IPS DF 4.7 (cell line): ENCODE results near the gene CACNA2D4.

Experiments
- DNase-seq: peaks from one replicate; pipeline ENCODE4 v3.0.0-alpha.2; 2013; ENCODE audit warnings: low spot score; ENCODE audit errors: extremely low read depth

Gene CACNA2D4

DNA sequence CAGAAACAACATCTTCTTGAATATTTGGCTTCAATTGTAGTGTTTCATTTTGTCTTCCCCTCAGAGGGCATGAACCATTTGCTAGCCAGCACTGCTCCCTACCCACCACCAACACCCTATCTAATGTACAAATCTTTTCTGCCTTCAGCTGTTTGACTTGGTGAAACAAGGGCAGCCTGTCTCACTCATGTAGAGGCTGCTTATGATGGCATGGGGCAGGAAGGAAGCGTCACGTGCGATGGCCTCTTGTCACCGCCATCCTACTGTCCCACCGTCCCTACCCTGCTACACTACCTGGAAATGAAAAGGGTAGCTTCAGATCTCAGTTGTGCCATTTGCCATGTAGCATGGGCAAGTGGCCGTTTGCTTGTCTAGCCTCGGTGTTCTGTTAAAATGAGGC lies 128.0 kb downstream of the CACNA2D4 start:
- no peak for DNase-seq

DNA sequence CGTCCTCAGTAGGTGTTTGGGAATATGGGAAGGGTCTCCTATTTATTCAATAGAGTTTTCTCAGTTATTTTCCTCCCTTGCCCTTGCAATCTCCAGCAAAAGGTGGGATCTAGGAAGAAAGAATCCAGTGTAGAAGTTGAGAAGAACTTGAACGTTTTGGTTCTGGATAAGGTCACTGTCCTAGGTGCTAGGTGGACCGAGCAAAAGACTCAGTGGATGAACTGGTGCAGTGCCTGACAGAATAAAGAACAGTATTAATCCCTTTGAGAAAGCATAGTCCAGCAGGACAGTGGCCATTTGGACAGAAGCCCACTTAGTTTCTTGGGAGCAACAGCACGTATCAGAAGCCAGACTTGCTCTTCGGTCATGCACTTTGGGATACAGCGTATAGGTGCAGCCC lies 130.7 kb downstream of the CACNA2D4 start:
- DNase-seq: no peak

DNA sequence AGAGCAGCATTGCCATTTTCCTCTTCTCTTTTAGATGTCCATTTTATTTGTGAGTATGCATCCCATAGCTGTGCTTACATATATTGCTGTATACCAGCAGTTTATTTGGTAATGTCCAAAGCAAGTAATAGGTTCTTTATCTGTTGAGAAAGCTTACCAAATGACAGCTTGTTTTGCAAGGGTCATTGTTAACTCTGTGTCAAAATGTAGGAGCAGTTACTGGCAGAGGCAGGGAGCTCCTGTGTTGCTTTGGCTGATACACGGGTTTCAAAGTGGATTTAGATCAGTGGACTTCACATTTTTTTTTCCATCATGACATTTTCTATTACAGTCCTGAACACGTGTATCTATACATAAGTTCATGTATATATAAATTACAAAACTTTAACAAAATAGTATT lies 136.2 kb downstream of the CACNA2D4 start:
- no peak for DNase-seq

DNA sequence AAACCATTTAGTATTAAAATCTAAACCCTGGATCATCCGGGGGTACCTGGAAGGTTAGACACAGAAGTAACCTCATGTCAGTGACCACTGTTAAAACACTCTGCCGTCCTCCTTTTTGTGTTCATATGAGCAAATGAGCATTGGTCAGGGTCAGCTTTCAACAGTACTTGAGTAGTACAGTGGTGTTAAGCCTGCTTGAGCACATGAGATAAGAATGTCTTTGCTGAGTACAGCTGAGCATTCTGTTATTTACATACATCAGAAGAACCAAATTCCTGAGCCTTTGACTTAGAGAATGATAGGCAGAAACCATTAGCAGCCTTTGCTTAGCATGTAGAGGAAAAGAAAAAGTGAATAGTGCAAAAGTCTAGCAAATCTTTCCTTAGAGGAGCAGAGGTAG lies 136.7 kb downstream of the CACNA2D4 start:
- no peak for DNase-seq

DNA sequence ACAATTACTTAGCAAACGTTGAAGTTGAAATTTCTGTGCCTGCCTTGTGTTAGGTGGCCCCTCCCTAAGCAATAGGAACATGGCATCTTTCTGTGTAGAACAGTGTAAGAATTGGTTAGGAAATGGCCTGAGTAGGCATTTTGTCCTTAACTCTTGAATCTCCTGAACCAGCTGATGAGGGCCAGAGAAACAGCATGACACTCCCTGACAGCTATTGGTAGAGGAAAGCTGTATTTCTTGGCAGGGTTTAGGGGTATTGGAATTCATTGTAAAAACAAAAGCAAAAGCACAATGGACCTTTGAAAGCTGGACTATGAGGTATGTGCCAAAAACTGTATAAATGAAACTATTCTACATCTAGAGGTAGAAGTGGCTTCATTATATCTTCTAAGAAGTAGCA lies 138.7 kb downstream of the CACNA2D4 start:
- DNase-seq: no peak

DNA sequence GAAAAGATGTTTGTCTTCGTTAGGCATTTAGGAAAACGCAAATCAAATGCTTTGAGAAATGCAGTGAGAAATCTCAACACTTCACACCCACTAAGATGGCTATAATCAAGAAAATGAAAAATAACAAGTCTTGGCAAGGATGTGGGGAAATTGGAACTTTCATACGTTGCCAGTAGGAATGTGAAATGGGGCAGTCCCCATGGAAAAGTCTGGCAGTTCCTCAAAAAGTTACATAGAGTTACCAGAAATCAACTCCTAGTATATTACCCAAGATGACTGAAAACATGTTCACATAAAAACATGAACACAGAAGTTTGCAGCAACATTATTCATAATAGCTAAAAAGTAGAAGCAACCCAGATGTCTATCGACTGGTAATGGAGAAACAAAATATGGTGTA lies 139.5 kb downstream of the CACNA2D4 start:
- DNase-seq: no peak

DNA sequence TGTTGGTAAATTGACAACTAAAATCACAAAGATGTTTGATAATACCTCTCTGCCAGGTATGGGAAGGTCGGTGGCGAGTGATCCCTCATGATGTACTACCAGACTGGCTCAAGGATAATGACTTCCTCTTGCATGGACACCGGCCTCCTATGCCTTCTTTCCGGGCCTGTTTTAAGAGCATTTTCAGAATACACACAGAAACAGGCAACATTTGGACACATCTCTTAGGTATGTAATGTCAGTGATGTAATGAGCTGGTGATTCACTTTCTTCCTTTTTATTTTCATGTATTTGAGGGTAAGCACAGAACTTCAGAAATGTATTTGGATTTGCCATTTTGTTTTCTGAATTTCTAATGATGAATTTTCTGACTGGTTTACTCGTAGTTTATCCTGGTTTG lies 140.7 kb downstream of the CACNA2D4 start:
- DNase-seq: no peak

DNA sequence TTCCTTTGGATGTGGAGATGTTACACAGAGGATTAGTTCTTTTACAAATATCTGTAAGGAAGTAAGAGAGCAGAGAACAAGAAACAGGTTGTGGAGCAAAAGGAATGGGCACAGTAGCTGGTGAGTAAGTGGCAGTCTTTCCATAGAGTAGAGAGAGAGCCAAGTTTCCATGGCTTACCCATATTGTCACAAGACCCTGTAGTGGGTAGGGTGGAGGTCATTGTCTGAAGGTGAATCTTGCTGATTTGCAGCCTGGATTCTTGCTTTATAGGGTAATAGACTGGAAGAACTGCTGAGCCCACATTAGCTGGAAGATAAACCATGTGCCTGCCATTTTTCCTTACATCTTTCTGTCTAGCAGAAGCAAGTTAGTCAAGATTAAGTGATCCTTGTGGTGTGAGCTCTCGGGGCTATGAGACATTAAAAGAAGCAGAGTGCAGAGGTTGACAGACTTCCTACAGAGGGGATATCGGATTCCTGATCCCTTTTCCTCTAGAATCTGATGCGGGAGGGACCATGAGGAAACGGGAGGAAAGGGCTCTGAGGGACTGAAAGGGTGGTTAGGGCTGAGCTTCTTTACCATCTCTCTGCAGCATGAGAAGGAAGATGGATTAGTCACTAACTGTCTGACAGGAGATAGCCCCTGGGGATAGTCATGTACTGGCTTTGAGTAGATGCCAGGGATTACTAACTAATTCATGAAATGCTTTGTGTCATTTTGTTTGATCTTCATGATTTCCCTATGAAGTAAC lies 142.1 kb downstream of the CACNA2D4 start:
- no peak for DNase-seq

DNA sequence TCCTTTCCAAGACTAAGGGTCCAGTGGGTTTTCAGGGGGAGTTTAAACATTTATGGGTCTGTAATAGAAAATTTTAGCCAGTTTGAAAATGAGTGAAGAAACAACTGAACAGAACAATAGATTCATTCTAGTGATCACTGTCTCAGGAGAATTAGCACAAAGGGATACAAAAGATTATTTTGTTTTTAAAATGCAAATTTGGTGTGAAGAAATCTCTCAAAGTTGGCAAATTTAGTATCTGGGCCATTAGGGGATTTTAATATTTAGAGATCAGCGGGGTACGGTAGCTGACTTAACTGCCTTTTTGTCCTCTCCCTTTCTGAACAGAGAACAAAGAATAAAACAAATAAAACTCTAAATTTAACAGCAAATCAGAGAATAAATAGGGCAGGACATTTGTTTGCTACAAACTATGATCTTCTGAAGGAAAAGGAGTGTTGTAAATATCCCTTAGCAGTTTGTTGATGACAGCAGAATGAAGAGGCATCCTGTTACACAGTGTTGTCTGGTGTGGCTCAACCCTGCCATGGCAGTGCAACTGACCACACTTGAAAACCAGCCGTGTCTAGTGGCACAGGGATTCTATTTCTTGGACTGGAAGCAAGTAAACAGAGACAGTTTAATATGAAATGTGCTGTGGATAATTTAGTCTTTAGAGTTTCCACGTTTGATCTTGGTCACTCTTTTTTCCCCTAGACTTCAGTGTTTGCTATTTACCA lies 144.4 kb downstream of the CACNA2D4 start:
- no peak for DNase-seq

DNA sequence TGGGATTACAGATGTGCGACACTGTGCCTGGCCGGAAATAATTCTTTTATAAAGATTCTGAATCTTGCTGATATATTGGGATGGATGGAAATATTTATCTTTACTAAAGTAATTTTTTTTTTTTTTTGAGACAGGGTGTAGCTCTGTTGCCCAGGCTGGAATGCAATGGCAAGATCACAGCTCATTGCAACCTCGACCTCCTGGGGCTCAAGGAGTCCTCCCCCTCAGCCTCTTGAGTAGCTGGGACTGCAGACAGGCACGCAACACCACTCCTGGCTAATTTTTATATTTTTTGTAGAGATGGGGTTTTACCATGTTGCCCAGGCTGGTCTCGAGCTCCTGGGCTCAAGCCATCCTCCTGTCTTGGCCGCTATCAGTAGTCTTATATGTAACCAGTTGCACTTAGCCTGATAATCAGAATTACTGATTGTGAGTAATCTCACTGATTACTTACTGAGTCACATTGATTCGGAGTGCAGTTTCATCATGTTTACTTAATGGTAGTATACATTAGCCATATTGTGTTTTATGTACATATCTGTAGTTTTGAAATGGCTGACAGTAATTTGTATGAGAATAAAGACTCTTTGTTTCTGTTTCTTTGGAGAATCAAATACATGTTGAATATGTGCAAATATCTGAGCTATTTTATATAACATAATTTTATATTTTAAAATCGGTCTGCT lies 148.5 kb downstream of the CACNA2D4 start:
- no peak for DNase-seq

DNA sequence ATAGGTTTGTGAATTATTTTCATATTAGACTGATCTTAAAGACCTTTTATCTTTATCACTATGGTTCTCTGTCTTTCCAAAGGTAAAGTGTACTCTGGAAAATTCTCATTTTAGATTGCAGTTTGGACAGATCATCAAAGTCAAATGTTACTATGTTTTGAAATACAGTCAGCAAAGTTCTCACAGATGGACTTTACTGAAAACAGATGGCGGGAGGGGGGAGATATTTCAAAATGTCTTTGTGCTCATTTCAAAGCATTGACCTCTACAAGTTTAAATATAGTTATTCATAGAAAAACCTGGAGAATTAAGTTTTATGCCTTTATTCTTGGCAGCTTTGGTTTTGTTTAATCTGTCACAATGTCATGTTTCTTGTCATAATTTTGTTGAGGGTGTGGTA lies 149.8 kb downstream of the CACNA2D4 start:
- no peak for DNase-seq

DNA sequence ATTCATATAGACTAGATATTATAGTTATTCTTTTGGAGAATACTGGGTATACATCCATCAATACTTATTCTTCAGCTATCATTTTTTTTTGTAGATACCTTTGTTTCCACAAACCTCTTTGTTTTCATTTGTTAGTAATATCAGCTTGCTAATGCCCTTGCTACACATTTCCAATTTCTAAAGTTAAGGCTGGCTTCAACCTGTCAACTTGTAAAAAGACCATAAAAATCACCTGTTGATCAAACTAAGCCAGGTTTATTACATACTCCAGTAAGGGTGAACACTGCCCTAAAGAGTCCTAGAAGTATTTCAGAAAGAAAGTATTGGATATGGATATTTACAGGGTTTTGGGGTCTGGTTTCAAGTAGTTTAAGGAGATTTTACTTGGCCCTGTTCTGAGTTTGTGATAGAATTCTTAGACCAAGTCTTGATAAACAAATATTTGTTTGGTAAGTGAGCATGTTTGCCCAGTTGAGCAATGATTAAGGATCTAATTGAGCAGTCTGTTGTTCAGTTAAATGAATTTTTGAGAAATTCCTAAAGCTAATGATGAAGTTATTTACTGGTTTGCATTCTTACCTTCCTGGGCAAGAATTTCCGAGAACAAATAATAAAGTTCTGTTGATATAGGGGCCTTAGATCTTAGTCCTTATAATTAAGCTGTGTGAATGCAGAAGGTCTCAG lies 150.9 kb downstream of the CACNA2D4 start:
- no peak for DNase-seq

DNA sequence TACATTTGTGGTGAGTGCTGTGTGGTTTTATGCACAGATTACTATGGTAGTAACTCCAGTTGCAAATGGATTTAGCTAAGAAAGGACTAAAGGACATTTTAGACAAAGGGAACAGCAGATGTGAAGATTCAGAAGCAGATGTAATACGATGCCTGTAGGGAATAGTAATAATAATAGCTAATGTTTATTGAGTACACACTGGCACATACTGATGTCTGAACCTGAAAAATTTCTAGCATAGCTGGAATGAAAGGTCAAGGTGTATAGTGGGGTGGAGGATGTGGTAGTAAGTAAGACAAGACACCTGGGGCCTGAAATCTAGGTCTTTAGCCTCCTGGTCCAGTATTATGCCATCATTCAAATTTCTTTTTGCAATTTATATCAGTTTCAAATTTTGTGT lies 152.3 kb downstream of the CACNA2D4 start:
- DNase-seq: no peak

DNA sequence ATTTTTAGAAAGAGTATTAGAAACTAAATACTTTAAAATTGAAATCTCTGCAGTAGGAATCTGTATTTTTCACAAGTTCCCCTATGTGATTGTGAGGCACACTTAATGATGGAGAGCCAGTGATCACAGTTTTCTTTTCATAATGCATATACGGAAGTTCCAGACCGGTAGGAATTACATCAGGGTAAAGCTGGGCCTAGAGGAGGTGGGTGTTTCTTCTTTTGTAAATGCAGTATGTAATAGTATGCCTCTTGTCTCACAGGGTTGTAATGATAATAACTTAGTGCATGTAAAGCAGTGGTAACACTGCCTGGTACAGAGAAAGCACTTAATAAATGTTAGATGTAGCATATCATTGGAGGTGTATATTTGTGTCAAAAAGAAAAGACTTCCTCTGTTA lies 155.3 kb downstream of the CACNA2D4 start:
- DNase-seq: no peak

DNA sequence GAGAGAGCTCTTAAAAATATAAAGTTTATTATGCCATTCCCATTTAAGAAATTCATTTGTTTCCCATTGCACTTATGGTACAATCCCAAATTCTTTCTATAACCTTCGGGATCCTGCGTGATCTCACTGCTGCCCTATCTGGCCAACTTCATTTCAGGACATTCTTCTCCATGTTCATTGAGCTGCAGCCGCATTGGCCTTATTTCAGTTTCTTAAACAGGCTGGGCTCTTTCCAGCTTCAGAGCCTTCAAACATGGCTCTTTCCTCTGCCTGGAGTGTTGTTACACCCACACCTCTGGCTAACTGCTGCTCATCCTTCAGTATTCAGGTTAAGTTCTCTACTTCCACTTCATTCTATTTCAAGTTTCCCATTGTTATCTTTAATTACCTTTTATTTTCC lies 156.6 kb downstream of the CACNA2D4 start:
- no peak for DNase-seq

DNA sequence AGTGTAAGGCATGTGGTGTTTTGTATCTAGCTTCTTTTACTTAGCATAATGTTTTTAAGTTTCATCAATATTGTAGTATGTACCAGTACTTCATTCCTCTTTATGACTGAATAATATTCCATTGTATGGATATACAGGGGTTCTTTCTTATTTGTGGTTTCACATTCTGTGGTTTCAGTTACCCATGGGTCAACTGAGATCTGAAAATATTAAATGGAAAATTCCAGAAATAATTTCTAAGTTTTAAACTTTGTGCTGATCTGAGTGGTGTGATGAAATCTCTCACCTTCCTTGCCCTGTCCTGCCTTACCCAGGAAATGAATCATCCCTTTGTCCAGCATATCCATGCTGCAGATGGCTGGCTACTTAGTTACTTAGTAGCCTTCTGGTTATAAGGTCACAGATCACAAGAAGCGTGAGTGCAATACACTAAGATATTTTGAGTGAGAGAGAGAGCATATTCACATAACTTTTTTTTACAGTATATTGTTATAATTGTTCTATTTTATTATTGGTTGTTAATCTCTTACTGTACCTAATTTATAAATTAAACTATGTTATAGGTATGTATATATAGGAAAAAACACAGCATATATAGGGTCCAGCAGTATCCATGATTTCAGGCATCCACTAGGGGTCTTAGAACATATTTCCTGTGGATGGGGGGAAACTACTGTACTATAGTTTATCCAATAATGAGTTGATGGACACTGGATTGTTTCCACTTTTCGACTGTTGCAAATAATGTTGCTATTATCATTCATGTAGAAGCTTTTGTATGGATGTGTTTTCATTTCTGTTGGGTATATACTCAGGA lies 157.7 kb downstream of the CACNA2D4 start:
- DNase-seq: no peak

DNA sequence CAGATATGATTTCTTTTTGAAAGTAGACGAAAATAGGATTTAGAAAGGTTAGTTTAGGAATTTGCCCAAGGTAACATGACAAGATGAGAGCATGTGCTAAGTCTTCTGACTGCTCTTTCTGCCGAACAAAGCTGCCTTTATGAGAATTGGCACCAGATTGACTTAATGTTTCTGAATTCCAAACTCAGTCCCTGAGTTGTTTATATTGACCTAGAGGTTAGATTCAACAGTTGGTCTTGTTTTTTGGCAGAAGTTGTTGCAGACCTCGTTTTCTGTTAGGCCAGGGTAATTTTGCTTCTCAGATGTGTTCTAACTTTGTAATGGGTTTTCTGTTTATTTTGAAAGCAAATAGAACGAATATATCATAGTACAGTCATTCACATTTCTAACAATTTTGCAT lies 159.6 kb downstream of the CACNA2D4 start:
- no peak for DNase-seq

DNA sequence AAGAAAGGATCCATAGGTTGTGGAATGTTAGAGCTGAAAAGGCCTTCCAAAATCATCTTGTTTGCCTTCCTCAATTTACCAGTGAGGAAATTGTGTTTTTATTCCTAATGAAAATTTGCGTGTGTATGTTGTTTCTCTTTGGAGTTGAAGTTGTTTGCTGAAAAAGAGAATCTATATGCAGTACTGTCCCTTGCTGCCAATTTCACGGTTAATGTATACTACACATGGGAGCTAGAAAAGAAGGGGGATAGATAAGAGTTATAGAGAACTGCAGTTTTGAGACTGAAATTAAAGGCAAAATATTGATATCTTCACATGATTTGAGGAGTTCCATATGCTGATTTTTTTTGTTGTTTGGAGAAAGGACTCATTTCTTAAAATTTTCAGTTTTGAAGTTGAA lies 160.1 kb downstream of the CACNA2D4 start:
- DNase-seq: no peak

DNA sequence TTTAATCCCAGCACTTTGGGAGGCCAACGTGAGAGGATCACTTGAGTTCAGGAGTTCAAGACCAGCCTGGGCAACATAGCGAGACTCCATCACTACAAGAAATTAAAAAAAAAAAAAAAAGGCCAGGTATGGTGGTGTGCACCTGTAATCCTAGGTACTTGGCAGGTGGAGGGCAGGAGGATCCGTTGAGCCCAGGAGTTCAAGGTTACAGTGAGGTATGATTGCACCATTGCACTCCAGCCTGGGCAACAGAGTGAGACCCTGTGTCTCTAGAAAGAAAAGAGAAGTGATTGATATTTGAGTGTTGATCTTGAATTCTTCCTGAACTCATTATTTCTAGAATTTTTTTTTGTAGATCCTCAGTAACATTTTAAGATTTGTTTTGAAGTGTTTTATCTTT lies 168.2 kb downstream of the CACNA2D4 start:
- no peak for DNase-seq

DNA sequence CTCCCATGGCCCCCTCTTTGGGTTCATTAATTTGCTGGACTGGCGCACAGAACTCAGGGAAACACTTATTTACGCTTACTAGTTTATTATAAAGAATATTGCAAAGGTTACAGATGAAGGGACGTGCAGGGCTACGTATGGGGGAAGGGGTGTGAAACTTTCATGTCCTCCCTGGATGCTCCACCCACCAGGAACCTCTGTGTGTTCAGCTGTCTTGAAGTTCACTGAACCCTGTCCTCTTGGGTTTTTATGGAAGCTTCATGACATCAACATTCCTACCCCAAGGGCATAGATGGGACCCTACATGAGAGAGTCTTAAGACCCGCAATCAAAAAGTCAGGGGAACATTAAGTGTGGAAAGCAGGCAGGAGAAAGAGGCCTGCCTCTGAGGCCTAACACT lies 169.4 kb downstream of the CACNA2D4 start:
- DNase-seq: no peak

DNA sequence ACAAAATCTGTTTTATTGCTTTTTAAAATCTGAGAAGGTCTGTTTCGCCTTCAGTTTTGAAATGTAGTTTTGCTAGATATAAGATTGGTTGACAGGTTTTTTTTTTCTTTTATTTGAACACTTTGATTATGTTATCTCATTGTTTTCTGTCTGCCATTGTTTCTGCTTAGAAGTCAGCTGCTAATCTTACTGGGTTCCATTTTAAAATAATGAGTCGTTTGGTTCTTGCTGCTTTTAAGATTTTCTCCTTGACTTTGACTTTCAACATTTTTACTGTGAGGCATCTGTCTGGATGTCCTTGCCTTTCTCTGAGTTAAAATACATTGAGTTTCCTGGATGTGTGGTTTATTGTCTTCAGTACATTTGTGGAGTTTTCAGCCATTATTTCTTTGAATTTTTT lies 170.8 kb downstream of the CACNA2D4 start:
- DNase-seq: no peak
